ENCODE data around the gene INF2. TPM values are rescaled to one million over a fixed set of nuclear protein-coding genes. Genes with fewer than 3 reads are reported as not detected.

Gene INF2
- polyA plus RNA-seq, 2 donors = 26.6 to 41.9 TPM

GRCh38 chr14:104699426-104699748 is 10.0 kb downstream of the INF2 start:
- peak overlapping the region; percentile 11 to 29 for H3K27ac ChIP-seq (ENCODE audit: low read depth in 2 of 2, low read length in 1 of 2)
- H3K9me3 ChIP-seq (ENCODE audit: control insufficient read depth in 2 of 2, insufficient read depth in 1 of 2, low read depth in 1 of 2, low read length in 1 of 2) = no peaks in the 10 kb centered on the region
- H3K36me3 ChIP-seq (ENCODE audit: control insufficient read depth in 2 of 2, insufficient read depth in 2 of 2, low read length in 1 of 2) = peaks cover 0 to 44% of the 10 kb centered on the region in 2 donors
- no peaks in the 10 kb centered on the region for H3K27me3 ChIP-seq (ENCODE audit: control insufficient read depth in 1 of 2, insufficient read depth in 2 of 2, low read length in 2 of 2)
- 78 to 90% methylated on average over 12 of the region's 12 CpGs for WGBS, 2 donors
- peaks cover 11 to 35% of the 10 kb centered on the region in 2 donors for H3K4me1 ChIP-seq (ENCODE audit: control insufficient read depth in 2 of 2, insufficient read depth in 2 of 2, low read length in 1 of 2)
- H3K4me3 ChIP-seq (ENCODE audit: low read depth in 1 of 2, low read length in 2 of 2) = no peak overlapping the region

DNA sequence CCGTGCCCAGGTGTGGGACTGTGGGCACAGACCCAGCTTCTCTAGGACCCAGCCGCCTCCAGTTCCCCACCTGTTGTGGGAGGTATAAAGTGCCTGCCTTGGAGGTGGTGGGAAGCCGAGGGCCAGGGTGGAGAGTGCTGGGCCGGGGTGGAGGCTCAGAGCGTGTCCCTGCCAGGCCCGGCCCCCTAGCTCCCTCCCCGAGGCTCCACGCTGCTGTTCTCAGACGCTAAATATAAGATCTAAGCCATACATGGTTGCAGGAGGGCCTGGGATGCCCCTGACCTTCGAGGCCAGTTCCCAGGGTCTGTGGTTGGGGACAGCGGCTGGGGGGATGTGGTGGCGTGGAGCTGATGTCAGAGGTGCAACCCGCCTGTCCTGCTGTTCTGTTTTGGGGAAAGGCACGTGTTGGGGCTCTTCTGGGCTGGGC is 10.8 kb downstream of the INF2 start:
- 64 to 67% methylated on average over 14 of the region's 14 CpGs for WGBS, 2 donors
- H3K4me3 ChIP-seq (ENCODE audit: low read depth in 1 of 2, low read length in 2 of 2) = no peak overlapping the region
- no peak overlapping the region for H3K27ac ChIP-seq (ENCODE audit: low read depth in 2 of 2, low read length in 1 of 2)
- H3K36me3 ChIP-seq (ENCODE audit: control insufficient read depth in 2 of 2, insufficient read depth in 2 of 2, low read length in 1 of 2) = peaks cover 0 to 45% of the 10 kb centered on the region in 2 donors
- peaks cover 11 to 28% of the 10 kb centered on the region in 2 donors for H3K4me1 ChIP-seq (ENCODE audit: control insufficient read depth in 2 of 2, insufficient read depth in 2 of 2, low read length in 1 of 2)
- H3K27me3 ChIP-seq (ENCODE audit: control insufficient read depth in 1 of 2, insufficient read depth in 2 of 2, low read length in 2 of 2) = no peaks in the 10 kb centered on the region
- no peaks in the 10 kb centered on the region for H3K9me3 ChIP-seq (ENCODE audit: control insufficient read depth in 2 of 2, insufficient read depth in 1 of 2, low read depth in 1 of 2, low read length in 1 of 2)

DNA sequence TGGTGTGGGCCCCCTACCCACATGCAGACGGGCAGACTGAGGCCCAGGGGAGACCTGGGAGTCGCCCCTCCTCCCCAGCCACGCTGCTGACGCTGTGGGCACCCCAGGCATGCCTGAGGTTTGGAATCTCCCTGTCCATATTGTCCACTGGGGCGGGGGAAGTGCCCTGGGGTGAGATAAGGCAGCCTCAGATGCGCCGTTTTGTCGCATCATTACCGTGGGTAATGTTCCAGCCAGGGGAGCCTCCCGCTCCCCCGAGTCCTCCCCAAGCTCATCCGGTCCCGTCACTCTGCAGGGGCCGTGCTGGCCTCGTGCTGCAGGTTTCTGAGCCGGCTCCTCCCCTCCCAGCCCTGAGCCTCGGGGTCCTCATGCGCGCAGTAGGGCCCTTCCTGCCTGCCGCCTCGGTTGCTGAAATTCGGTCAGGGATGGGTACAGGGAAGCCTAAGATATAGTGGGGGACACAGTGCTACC is 11.4 kb downstream of the INF2 start:
- peaks cover 0 to 50% of the 10 kb centered on the region in 2 donors for H3K36me3 ChIP-seq (ENCODE audit: control insufficient read depth in 2 of 2, insufficient read depth in 2 of 2, low read length in 1 of 2)

GRCh38 chr14:104701383-104702076 is 12.1 kb downstream of the INF2 start:
- no peak overlapping the region for H3K4me3 ChIP-seq (ENCODE audit: low read depth in 1 of 2, low read length in 2 of 2)
- H3K27me3 ChIP-seq (ENCODE audit: control insufficient read depth in 1 of 2, insufficient read depth in 2 of 2, low read length in 2 of 2) = no peaks in the 10 kb centered on the region
- no peak overlapping the region for H3K27ac ChIP-seq (ENCODE audit: low read depth in 2 of 2, low read length in 1 of 2)
- H3K9me3 ChIP-seq (ENCODE audit: control insufficient read depth in 2 of 2, insufficient read depth in 1 of 2, low read depth in 1 of 2, low read length in 1 of 2) = no peaks in the 10 kb centered on the region
- WGBS, 2 donors = 88 to 90% methylated on average over 45 to 46 of the region's 46 CpGs
- H3K36me3 ChIP-seq (ENCODE audit: control insufficient read depth in 2 of 2, insufficient read depth in 2 of 2, low read length in 1 of 2) = peaks cover 0 to 50% of the 10 kb centered on the region in 2 donors
- H3K4me1 ChIP-seq (ENCODE audit: control insufficient read depth in 2 of 2, insufficient read depth in 2 of 2, low read length in 1 of 2) = peaks cover 8 to 24% of the 10 kb centered on the region in 2 donors

More for the DNA sequence above, 11.4 kb downstream of the INF2 start:
- Histone ChIP-seq H3K4me1 (ENCODE audit: control insufficient read depth in 2 of 2, insufficient read depth in 2 of 2, low read length in 1 of 2) (peaks cover 11 to 24% of the 10 kb centered on the region in 2 donors), H3K9me3 (ENCODE audit: control insufficient read depth in 2 of 2, insufficient read depth in 1 of 2, low read depth in 1 of 2, low read length in 1 of 2) (no peaks in the 10 kb centered on the region), H3K27ac (ENCODE audit: low read depth in 2 of 2, low read length in 1 of 2) (no peak overlapping the region), H3K4me3 (ENCODE audit: low read depth in 1 of 2, low read length in 2 of 2) (no peak overlapping the region), H3K27me3 (ENCODE audit: control insufficient read depth in 1 of 2, insufficient read depth in 2 of 2, low read length in 2 of 2) (no peaks in the 10 kb centered on the region)
- 78 to 79% methylated on average over 22 of the region's 22 CpGs for WGBS, 2 donors

- Histone ChIP-seq H3K27ac (ENCODE audit: low read depth in 2 of 2, low read length in 1 of 2) (no peak overlapping the region), H3K9me3 (ENCODE audit: control insufficient read depth in 2 of 2, insufficient read depth in 1 of 2, low read depth in 1 of 2, low read length in 1 of 2) (no peaks in the 10 kb centered on the region), H3K36me3 (ENCODE audit: control insufficient read depth in 2 of 2, insufficient read depth in 2 of 2, low read length in 1 of 2) (peaks cover 0 to 48% of the 10 kb centered on the region in 2 donors), H3K4me3 (ENCODE audit: low read depth in 1 of 2, low read length in 2 of 2) (no peak overlapping the region), H3K4me1 (ENCODE audit: control insufficient read depth in 2 of 2, insufficient read depth in 2 of 2, low read length in 1 of 2) (peaks cover 7 to 21% of the 10 kb centered on the region in 2 donors), H3K27me3 (ENCODE audit: control insufficient read depth in 1 of 2, insufficient read depth in 2 of 2, low read length in 2 of 2) (no peaks in the 10 kb centered on the region)
- WGBS, 2 donors = 71 to 77% methylated on average over 12 of the region's 12 CpGs
Measured at GRCh38 chr14:104702106-104702505, 12.7 kb downstream of the INF2 start.

GRCh38 chr14:104702673-104703072 is 13.3 kb downstream of the INF2 start:
- WGBS, 2 donors = 77 to 78% methylated on average over 4 of the region's 4 CpGs
- Histone ChIP-seq H3K27ac (ENCODE audit: low read depth in 2 of 2, low read length in 1 of 2) (no peak overlapping the region), H3K9me3 (ENCODE audit: control insufficient read depth in 2 of 2, insufficient read depth in 1 of 2, low read depth in 1 of 2, low read length in 1 of 2) (no peaks in the 10 kb centered on the region), H3K36me3 (ENCODE audit: control insufficient read depth in 2 of 2, insufficient read depth in 2 of 2, low read length in 1 of 2) (peaks cover 0 to 48% of the 10 kb centered on the region in 2 donors), H3K4me1 (ENCODE audit: control insufficient read depth in 2 of 2, insufficient read depth in 2 of 2, low read length in 1 of 2) (peaks cover 2 to 15% of the 10 kb centered on the region in 2 donors), H3K4me3 (ENCODE audit: low read depth in 1 of 2, low read length in 2 of 2) (no peak overlapping the region), H3K27me3 (ENCODE audit: control insufficient read depth in 1 of 2, insufficient read depth in 2 of 2, low read length in 2 of 2) (no peaks in the 10 kb centered on the region)

- peaks cover 0 to 47% of the 10 kb centered on the region in 2 donors for H3K36me3 ChIP-seq (ENCODE audit: control insufficient read depth in 2 of 2, insufficient read depth in 2 of 2, low read length in 1 of 2)
- peaks cover 2 to 11% of the 10 kb centered on the region in 2 donors for H3K4me1 ChIP-seq (ENCODE audit: control insufficient read depth in 2 of 2, insufficient read depth in 2 of 2, low read length in 1 of 2)
- H3K27me3 ChIP-seq (ENCODE audit: control insufficient read depth in 1 of 2, insufficient read depth in 2 of 2, low read length in 2 of 2) = no peaks in the 10 kb centered on the region
- no peaks in the 10 kb centered on the region for H3K9me3 ChIP-seq (ENCODE audit: control insufficient read depth in 2 of 2, insufficient read depth in 1 of 2, low read depth in 1 of 2, low read length in 1 of 2)
- WGBS, 2 donors = 92 to 94% methylated on average over 28 of the region's 28 CpGs
- no peak overlapping the region for H3K27ac ChIP-seq (ENCODE audit: low read depth in 2 of 2, low read length in 1 of 2)
- no peak overlapping the region for H3K4me3 ChIP-seq (ENCODE audit: low read depth in 1 of 2, low read length in 2 of 2)
Measured at GRCh38 chr14:104703269-104703668, 13.9 kb downstream of the INF2 start.

DNA sequence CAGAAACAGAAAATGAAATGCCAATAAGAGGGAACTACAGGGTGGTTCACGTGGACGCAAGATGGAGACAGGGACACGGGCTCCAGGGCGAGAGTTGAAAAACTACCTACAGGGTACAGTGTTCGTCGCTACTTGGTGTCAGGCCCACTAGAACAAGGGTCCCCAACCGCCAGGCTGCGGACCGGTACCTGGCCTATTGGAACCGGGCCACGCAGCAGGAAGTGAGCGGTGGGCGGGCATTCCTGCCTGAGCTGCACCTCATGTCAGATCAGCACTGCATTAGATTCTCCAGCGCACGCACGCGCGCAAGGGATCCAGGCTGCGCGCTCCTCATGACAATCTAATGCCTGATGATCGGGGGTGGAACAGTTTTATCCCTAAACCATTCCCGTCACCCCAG is 14.8 kb downstream of the INF2 start:
- Histone ChIP-seq H3K27me3 (ENCODE audit: control insufficient read depth in 1 of 2, insufficient read depth in 2 of 2, low read length in 2 of 2) (no peaks in the 10 kb centered on the region), H3K4me1 (ENCODE audit: control insufficient read depth in 2 of 2, insufficient read depth in 2 of 2, low read length in 1 of 2) (peaks cover 2 to 8% of the 10 kb centered on the region in 2 donors), H3K4me3 (ENCODE audit: low read depth in 1 of 2, low read length in 2 of 2) (no peak overlapping the region), H3K9me3 (ENCODE audit: control insufficient read depth in 2 of 2, insufficient read depth in 1 of 2, low read depth in 1 of 2, low read length in 1 of 2) (no peaks in the 10 kb centered on the region), H3K27ac (ENCODE audit: low read depth in 2 of 2, low read length in 1 of 2) (no peak overlapping the region), H3K36me3 (ENCODE audit: control insufficient read depth in 2 of 2, insufficient read depth in 2 of 2, low read length in 1 of 2) (peaks cover 0 to 47% of the 10 kb centered on the region in 2 donors)
- WGBS, 2 donors = 97 to 98% methylated on average over 22 of the region's 22 CpGs

DNA sequence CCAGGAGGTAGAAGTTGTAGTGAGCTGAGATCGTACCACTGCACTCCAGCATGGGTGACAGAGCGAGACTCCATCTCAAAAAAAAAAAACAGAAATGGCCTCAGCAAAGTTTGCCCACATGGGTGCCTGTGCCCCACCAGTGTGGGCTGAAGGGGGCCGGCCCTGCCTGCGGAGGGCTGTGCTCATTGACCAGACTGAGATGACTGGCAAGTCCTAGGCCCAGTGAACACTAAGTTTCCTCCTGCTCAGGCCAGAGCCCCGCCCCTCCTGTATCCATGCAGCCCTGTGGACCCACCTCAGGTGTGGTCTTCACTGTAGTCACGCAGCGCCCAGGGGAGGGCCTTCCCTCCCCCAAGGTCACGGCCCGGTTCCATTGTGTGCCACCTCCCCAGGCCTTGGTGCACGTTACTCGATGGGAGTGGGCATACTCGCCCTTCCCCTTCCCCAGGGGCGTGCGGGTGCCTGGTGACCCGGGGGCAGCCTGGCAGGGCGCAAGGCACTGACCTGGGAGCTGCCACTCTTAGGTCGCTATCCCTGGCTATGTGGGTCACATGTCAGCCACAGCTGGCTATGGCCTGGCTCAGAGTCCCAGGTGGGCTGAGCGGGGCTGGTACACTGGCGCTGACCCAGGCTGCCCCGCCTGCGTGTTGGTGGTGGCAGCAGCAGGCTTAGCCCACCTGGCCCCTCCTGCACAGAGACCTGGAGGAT is 16.1 kb downstream of the INF2 start:
- WGBS, 2 donors = 90 to 91% methylated on average over 21 of the region's 21 CpGs
- no peak overlapping the region for H3K27ac ChIP-seq (ENCODE audit: low read depth in 2 of 2, low read length in 1 of 2)
- H3K36me3 ChIP-seq (ENCODE audit: control insufficient read depth in 2 of 2, insufficient read depth in 2 of 2, low read length in 1 of 2) = peaks cover 0 to 57% of the 10 kb centered on the region in 2 donors
- H3K27me3 ChIP-seq (ENCODE audit: control insufficient read depth in 1 of 2, insufficient read depth in 2 of 2, low read length in 2 of 2) = no peaks in the 10 kb centered on the region
- no peaks in the 10 kb centered on the region for H3K9me3 ChIP-seq (ENCODE audit: control insufficient read depth in 2 of 2, insufficient read depth in 1 of 2, low read depth in 1 of 2, low read length in 1 of 2)
- H3K4me1 ChIP-seq (ENCODE audit: control insufficient read depth in 2 of 2, insufficient read depth in 2 of 2, low read length in 1 of 2) = peaks cover 0 to 2% of the 10 kb centered on the region in 2 donors
- H3K4me3 ChIP-seq (ENCODE audit: low read depth in 1 of 2, low read length in 2 of 2) = no peak overlapping the region

Data from esophagus (tissue), 2 donors.